Astrocyte (in vitro differentiated cells and primary cell): ENCODE measurements around the gene ARHGAP4. TPM values are rescaled to one million over a fixed set of nuclear protein-coding genes. Genes with fewer than 3 reads are reported as not detected.

Experiments used
- DNase-seq: peaks from one replicate; pipeline ENCODE4 v3.0.0-alpha.2; 2010; ENCODE audit warnings: low read depth
- FAIRE-seq: peaks from 2 replicates; lab custom pipeline; 2011; peaks lifted over from hg19 to GRCh38; lab: Jason Lieb, UNC
- H2AFZ ChIP-seq: 2 replicates; pipeline ENCODE4 v1.6.0; 2012; ENCODE audit warnings: low read depth, low read length, inconsistent platforms
- H3K27ac ChIP-seq: 2 replicates; pipeline ENCODE4 v1.5.1; 2011; ENCODE audit warnings: low read depth, low read length, inconsistent platforms
- H3K27me3 ChIP-seq: 2 replicates; pipeline ENCODE4 v1.6.0; 2011; ENCODE audit warnings: low read length, inconsistent platforms; ENCODE audit not compliant: insufficient read depth
- H3K36me3 ChIP-seq: 2 replicates; pipeline ENCODE4 v1.5.1; 2011; ENCODE audit warnings: low read length, inconsistent platforms; ENCODE audit not compliant: insufficient read depth
- H3K4me1 ChIP-seq: 2 replicates; pipeline ENCODE4 v1.5.1; 2011; ENCODE audit warnings: low read length, inconsistent platforms; ENCODE audit not compliant: insufficient read depth
- H3K4me2 ChIP-seq: 2 replicates; pipeline ENCODE4 v1.6.0; 2012; ENCODE audit warnings: low read length, inconsistent platforms
- H3K4me3 ChIP-seq: 2 replicates; pipeline ENCODE4 v1.5.1; 2011; ENCODE audit warnings: low read depth, mild to moderate bottlenecking, low read length, inconsistent platforms; ENCODE audit not compliant: insufficient read depth
- H3K79me2 ChIP-seq: 2 replicates; pipeline ENCODE4 v1.6.0; 2012; ENCODE audit warnings: mild to moderate bottlenecking, low read length, inconsistent platforms; ENCODE audit not compliant: insufficient read depth
- H3K9ac ChIP-seq: 2 replicates; pipeline ENCODE4 v1.6.0; 2012; ENCODE audit warnings: mild to moderate bottlenecking, low read length, inconsistent platforms
- H3K9me3 ChIP-seq: 2 replicates; pipeline ENCODE4 v1.5.1; 2012; ENCODE audit warnings: low read depth, mild to moderate bottlenecking, low read length, inconsistent platforms; ENCODE audit not compliant: insufficient read depth
- H4K20me1 ChIP-seq: 2 replicates; pipeline ENCODE4 v1.6.0; 2012; ENCODE audit warnings: low read length, inconsistent platforms; ENCODE audit not compliant: insufficient read depth
- H3K27ac Mint-ChIP-seq: one replicate; pipeline ENCODE4 v1.8.0; 2021; ENCODE audit warnings: mild to moderate bottlenecking, mixed read lengths; ENCODE audit not compliant: unreplicated experiment
- H3K27me3 Mint-ChIP-seq: one replicate; pipeline ENCODE4 v1.8.0; 2021; ENCODE audit warnings: low read depth, mixed read lengths; ENCODE audit not compliant: unreplicated experiment
- H3K36me3 Mint-ChIP-seq: one replicate; pipeline ENCODE4 v1.8.0; 2021; ENCODE audit warnings: low read depth, mixed read lengths; ENCODE audit not compliant: unreplicated experiment
- H3K4me1 Mint-ChIP-seq: one replicate; pipeline ENCODE4 v1.8.0; 2021; ENCODE audit warnings: low read depth, mixed read lengths; ENCODE audit not compliant: unreplicated experiment
- H3K4me3 Mint-ChIP-seq: one replicate; pipeline ENCODE4 v1.8.0; 2021; ENCODE audit warnings: mild to moderate bottlenecking, moderate library complexity, mixed read lengths; ENCODE audit not compliant: unreplicated experiment
- H3K9me3 Mint-ChIP-seq: one replicate; pipeline ENCODE4 v1.8.0; 2021; ENCODE audit warnings: mild to moderate bottlenecking, mixed read lengths; ENCODE audit not compliant: unreplicated experiment
- CTCF ChIP-seq: IDR thresholded peaks from 2 replicates; pipeline ENCODE4 v1.5.1; 2011; ENCODE audit warnings: low read depth, mild to moderate bottlenecking, inconsistent platforms, low read length, moderate library complexity; ENCODE audit not compliant: insufficient read depth
- EZH2 ChIP-seq: IDR thresholded peaks from 2 replicates; pipeline ENCODE4 v1.6.1; 2012; ENCODE audit warnings: mild to moderate bottlenecking, low read length, inconsistent platforms; ENCODE audit not compliant: insufficient read depth
- total RNA-seq: library from RNA; stranded (reverse); gene quantifications from 2 replicates; pipeline ENCODE4 v1.2.1, GENCODE V29; 2021

ARHGAP4 gene
- total RNA-seq, 1 donor from 2014 or later, result 3.9 TPM

DNA sequence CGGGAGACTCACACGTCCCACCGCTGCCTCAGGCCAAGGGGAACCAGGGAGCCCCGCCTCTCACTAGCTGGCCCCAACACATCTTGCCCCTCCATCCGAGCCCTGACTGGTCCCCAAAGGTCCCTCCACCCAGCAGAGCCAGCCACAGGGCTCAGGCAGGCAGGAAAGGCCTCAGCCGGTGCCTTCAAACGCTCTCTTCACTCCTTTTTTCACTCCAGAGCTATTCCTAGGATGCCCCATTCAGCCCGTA is 1.5 kb upstream of the ARHGAP4 start:
- no peaks in the 10 kb centered on the region for H3K27me3 ChIP-seq
- H3K4me1 ChIP-seq, result peaks cover 8% of the 10 kb centered on the region
- H3K9me3 Mint-ChIP-seq, result no peaks in the 10 kb centered on the region
- TF ChIP-seq CTCF (no peak), EZH2 (no peak)
- H2AFZ ChIP-seq, result no peak overlapping the region
- no peaks in the 10 kb centered on the region for H3K36me3 Mint-ChIP-seq
- H3K4me3 ChIP-seq, result peak overlapping the region; percentile 56
- peak overlapping the region; percentile 87 for H3K27ac ChIP-seq
- DNase-seq, result no peak
- H3K27me3 Mint-ChIP-seq, result no peaks in the 10 kb centered on the region
- H3K36me3 ChIP-seq, result peaks cover 4% of the 10 kb centered on the region
- no peaks in the 10 kb centered on the region for H3K9me3 ChIP-seq
- peaks cover 6% of the 10 kb centered on the region for H4K20me1 ChIP-seq
- peak overlapping the region; percentile 89 for H3K9ac ChIP-seq
- no peaks in the 10 kb centered on the region for H3K4me1 Mint-ChIP-seq
- FAIRE-seq, result peak; percentile 23
- peaks cover 12% of the 10 kb centered on the region for H3K79me2 ChIP-seq
- H3K4me2 ChIP-seq, result peak overlapping the region; percentile 89
- H3K27ac Mint-ChIP-seq, result peak overlapping the region; percentile 75
- peak overlapping the region; percentile 78 for H3K4me3 Mint-ChIP-seq

DNA sequence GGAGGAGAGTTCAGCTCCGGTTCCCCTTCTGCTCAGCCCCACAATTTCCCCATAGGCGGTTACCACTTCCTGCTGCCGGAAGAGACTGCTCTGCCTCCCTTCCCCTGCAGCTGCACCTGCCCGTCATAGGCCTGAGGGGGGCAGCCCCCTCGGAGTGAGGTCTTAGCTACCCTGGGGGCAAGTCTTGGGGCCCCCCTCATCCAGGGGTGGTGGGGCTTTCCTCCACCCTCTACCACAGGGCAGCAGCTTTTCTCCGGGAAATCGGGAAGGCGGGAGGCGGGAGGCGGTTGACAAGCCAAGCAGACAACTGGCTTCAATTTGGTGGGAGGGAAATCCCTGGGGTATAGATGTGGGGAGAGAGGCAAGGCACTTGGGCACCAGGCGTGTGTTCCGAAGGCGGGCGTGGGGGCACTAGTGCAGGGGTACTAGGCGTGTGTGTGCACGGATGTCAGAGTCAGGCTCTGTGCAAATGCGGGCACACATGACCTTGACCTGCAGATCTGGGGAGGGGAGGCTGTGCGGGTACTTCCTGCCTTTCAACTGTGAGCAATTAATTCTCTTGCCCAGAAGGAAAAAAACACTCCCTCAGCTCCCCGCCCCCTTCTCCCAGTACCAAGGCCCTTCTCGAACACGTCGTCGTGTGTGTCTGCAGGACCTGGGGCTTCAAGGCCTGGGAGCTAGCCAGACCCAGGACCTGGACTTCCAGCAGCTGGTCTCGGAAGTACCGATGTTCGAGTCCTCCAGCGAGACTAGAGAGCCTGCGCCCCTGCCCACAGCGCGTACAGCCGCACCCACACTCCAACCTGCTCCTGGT is 1.0 kb upstream of the ARHGAP4 start:
- H3K27me3 Mint-ChIP-seq, result no peaks in the 10 kb centered on the region
- H3K79me2 ChIP-seq, result peaks cover 7% of the 10 kb centered on the region
- H3K36me3 ChIP-seq, result peaks cover under 1% of the 10 kb centered on the region
- TF ChIP-seq CTCF (no peak), EZH2 (no peak)
- H3K4me2 ChIP-seq, result peak overlapping the region; percentile 89
- H3K4me1 Mint-ChIP-seq, result no peaks in the 10 kb centered on the region
- FAIRE-seq (peak; percentile 5), DNase-seq (peak; percentile 9)
- no peaks in the 10 kb centered on the region for H3K36me3 Mint-ChIP-seq
- peak overlapping the region; percentile 87 for H3K27ac ChIP-seq
- H2AFZ ChIP-seq, result no peak overlapping the region
- peaks cover under 1% of the 10 kb centered on the region for H4K20me1 ChIP-seq
- H3K4me3 ChIP-seq, result peak overlapping the region; percentile 56
- peak overlapping the region; percentile 89 for H3K9ac ChIP-seq
- H3K9me3 ChIP-seq, result no peaks in the 10 kb centered on the region
- H3K4me1 ChIP-seq, result peaks cover 8% of the 10 kb centered on the region
- no peaks in the 10 kb centered on the region for H3K9me3 Mint-ChIP-seq
- H3K27ac Mint-ChIP-seq, result peak overlapping the region; percentile 75
- peak overlapping the region; percentile 78 for H3K4me3 Mint-ChIP-seq
- H3K27me3 ChIP-seq, result no peaks in the 10 kb centered on the region

DNA sequence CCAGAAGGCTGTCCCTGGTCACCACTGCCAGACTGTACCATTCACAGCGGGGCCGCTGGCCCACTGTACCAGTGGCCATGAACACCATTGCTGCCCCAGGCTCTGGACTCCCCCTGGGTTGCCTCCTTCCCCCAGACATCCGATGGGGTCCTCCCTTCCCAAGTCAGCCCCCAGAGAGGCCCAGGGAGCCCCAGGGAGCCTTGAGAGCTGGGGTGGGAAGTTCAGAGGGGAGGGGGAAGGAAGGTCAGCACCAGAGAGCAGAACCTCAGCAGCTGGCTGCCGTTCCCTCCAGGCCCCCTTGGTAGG is 441 bp upstream of the ARHGAP4 start:
- Mint-ChIP-seq H3K9me3 (no peaks in the 10 kb centered on the region), H3K27ac (no peak overlapping the region), H3K27me3 (no peaks in the 10 kb centered on the region), H3K4me3 (no peak overlapping the region), H3K4me1 (no peaks in the 10 kb centered on the region), H3K36me3 (no peaks in the 10 kb centered on the region)
- no peaks in the 10 kb centered on the region for H3K27me3 ChIP-seq
- H3K36me3 ChIP-seq, result no peaks in the 10 kb centered on the region
- no peak overlapping the region for H3K27ac ChIP-seq
- no peaks in the 10 kb centered on the region for H4K20me1 ChIP-seq
- FAIRE-seq (no peak), DNase-seq (no peak)
- H3K9me3 ChIP-seq, result no peaks in the 10 kb centered on the region
- TF ChIP-seq EZH2 (no peak), CTCF (no peak)
- peak overlapping the region; percentile 89 for H3K4me2 ChIP-seq
- no peak overlapping the region for H3K4me3 ChIP-seq
- peaks cover 8% of the 10 kb centered on the region for H3K4me1 ChIP-seq
- H3K79me2 ChIP-seq, result peaks cover 1% of the 10 kb centered on the region
- H3K9ac ChIP-seq, result no peak overlapping the region
- H2AFZ ChIP-seq, result no peak overlapping the region
